HepG2 (cell line): ENCODE measurements around the gene CD3G.

ENCODE experiments used
- DNMT3B ChIP-seq: conservative IDR thresholded peaks from 2 replicates; pipeline ENCODE4 v1.6.1; 2016; ENCODE audit warnings: missing biosample characterization, control low read depth
- JUND ChIP-seq: sonication (generic); formaldehyde crosslinking; IDR thresholded peaks from 2 replicates; pipeline ENCODE4 v1.8.0; 2022; ENCODE audit warnings: mild to moderate bottlenecking, missing genetic modification reagents
- RARG ChIP-seq: sonication (generic); formaldehyde crosslinking; IDR thresholded peaks from 2 replicates; pipeline ENCODE4 v1.4.0; 2020; ENCODE audit warnings: low read depth, mild to moderate bottlenecking, missing genetic modification reagents
- TCF7L2 ChIP-seq: IDR thresholded peaks from 2 replicates; pipeline ENCODE4 v1.6.1; 2011; ENCODE audit warnings: mild to moderate bottlenecking, low read depth, low read length, moderate library complexity
- TF ChIP-seq, protein P1 (sequence below): sonication (generic); formaldehyde crosslinking; IDR thresholded peaks from 2 replicates; pipeline ENCODE4 v1.5.0; 2020; ENCODE audit warnings: mild to moderate bottlenecking, missing genetic modification reagents, moderate library complexity
- TF ChIP-seq, protein P2 (sequence below): IDR thresholded peaks from 2 replicates; pipeline ENCODE4 v1.6.1; 2016

DNA sequence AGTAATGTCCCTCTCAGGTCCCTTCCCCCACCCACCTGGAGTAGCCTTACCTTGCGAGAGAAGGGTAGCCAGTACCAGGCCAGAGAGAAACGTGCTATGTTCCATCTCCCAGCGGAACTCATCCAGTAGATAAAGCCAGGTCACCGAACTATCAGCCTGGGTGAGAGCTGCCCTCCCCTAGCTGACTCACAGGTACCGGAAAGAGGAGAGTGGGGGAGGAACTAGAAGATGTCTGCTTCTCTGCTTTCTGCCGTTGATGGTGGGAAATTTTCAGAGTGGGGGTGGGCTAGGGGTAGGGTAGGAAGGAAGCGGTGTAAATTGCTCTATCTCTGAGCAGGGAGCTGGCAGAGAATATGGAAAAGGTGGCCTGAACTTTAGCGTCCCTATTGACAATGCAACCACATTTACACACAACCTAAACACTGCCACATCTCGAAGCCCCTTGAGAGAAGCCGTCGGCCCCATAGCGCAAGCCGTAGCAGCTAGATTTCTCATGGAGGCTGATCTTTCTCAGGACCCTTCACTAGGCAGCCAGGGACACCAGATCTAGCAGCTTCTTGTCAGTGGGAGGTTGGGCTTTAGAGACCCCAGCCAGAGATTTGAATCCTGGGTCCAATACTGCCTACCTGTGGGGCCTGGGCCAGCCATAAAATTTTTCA is 1.5 kb upstream of the CD3G start, which contains the start of gene CD3D:
- TF ChIP-seq JUND (no peak), RARG (no peak), TCF7L2 (no peak), DNMT3B (CRISPR knock-in tag) (no peak)
- TF ChIP-seq, protein P1, sequence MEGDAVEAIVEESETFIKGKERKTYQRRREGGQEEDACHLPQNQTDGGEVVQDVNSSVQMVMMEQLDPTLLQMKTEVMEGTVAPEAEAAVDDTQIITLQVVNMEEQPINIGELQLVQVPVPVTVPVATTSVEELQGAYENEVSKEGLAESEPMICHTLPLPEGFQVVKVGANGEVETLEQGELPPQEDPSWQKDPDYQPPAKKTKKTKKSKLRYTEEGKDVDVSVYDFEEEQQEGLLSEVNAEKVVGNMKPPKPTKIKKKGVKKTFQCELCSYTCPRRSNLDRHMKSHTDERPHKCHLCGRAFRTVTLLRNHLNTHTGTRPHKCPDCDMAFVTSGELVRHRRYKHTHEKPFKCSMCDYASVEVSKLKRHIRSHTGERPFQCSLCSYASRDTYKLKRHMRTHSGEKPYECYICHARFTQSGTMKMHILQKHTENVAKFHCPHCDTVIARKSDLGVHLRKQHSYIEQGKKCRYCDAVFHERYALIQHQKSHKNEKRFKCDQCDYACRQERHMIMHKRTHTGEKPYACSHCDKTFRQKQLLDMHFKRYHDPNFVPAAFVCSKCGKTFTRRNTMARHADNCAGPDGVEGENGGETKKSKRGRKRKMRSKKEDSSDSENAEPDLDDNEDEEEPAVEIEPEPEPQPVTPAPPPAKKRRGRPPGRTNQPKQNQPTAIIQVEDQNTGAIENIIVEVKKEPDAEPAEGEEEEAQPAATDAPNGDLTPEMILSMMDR: no peak
- TF ChIP-seq, protein P2, sequence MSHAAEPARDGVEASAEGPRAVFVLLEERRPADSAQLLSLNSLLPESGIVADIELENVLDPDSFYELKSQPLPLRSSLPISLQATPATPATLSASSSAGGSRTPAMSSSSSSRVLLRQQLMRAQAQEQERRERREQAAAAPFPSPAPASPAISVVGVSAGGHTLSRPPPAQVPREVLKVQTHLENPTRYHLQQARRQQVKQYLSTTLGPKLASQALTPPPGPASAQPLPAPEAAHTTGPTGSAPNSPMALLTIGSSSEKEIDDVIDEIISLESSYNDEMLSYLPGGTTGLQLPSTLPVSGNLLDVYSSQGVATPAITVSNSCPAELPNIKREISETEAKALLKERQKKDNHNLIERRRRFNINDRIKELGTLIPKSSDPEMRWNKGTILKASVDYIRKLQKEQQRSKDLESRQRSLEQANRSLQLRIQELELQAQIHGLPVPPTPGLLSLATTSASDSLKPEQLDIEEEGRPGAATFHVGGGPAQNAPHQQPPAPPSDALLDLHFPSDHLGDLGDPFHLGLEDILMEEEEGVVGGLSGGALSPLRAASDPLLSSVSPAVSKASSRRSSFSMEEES (CRISPR knock-in tag): no peak
